Stimulated activated CD4-positive, alpha-beta T cell treated with anti-CD3 and anti-CD28 coated beads, Interleukin-2, amount 100 ng/mL, for 48 hours (primary cell): ENCODE measurements around the gene BTBD7.
"Not testable (repeated sequence)": the region's sequence is repeated elsewhere in the genome, so short reads cannot be mapped to it uniquely, and the experiment has no call there.

Experiments
- DNase-seq, 2 donors: peaks; one replicate each; pipeline ENCODE4 v3.0.0-alpha.2; 2020

The BTBD7 gene, protein sequence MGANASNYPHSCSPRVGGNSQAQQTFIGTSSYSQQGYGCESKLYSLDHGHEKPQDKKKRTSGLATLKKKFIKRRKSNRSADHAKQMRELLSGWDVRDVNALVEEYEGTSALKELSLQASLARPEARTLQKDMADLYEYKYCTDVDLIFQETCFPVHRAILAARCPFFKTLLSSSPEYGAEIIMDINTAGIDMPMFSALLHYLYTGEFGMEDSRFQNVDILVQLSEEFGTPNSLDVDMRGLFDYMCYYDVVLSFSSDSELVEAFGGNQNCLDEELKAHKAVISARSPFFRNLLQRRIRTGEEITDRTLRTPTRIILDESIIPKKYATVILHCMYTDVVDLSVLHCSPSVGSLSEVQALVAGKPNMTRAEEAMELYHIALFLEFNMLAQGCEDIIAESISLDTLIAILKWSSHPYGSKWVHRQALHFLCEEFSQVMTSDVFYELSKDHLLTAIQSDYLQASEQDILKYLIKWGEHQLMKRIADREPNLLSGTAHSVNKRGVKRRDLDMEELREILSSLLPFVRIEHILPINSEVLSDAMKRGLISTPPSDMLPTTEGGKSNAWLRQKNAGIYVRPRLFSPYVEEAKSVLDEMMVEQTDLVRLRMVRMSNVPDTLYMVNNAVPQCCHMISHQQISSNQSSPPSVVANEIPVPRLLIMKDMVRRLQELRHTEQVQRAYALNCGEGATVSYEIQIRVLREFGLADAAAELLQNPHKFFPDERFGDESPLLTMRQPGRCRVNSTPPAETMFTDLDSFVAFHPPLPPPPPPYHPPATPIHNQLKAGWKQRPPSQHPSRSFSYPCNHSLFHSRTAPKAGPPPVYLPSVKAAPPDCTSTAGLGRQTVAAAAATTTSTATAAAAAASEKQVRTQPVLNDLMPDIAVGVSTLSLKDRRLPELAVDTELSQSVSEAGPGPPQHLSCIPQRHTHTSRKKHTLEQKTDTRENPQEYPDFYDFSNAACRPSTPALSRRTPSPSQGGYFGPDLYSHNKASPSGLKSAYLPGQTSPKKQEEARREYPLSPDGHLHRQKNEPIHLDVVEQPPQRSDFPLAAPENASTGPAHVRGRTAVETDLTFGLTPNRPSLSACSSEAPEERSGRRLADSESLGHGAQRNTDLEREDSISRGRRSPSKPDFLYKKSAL

DNA sequence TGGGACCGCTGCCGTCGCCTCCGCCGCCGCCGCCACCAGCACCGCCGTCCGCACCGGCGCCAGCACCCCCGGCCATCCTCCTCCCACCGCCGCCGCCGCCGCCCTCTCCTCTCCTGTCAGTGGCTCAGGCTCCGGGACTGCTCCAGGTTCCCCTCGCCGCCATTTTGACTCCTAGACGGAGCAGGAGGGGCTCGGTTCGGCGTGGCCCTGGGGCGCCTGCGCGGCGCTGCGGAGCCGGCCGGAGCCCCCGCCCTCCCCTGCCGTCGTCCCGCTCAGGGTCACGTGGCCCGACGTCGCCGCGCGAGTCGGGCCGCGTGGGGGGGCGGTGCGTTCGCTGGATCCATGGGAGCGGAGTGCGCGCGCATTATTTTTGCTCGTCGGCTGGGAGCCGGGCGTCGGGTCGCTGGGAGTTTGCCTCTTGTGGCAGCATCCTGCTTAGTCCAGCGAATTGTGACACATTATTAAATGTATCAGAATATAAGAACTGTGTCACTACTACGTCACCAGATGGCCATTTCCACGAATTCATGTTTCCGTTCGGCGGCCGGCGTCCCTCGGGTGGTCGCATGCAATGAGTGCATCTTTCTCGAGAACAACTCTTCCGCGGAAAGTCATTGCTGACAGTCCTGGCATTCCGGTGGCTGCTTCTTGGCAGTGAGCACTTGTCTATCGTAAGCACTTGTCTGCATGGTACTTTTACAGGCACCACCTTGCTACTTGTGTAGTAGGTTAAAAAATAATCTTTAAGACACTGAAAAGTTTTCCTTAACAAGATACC is at the start of gene BTBD7:
Gene BTBD7 (minus strand): TSS at position 184 of the 778 bp plus-strand sequence. CDS start 36,985 bp downstream, outside the sequence.
- DNase-seq = peak; percentile 90 to 93

DNA sequence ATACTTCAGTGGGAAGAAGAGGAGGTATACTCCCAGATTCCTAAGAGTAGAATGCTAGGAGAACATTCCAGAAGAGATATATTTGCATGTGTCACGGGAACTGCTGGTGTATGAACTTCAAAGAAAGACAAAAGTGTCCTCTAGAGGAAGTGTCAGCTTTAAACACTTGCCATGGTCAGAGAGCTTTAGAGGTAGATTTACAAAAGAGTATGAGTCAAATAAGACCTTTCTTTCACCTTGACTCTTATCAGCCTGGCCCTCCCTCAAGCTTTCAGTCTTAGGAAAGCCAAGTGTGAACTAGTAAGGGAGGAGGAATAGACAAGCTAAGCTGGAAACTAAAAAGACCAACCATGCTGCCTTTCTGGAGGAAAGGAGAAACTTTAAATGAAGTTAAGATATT is 48.8 kb upstream of the BTBD7 start:
- no peak for DNase-seq

DNA sequence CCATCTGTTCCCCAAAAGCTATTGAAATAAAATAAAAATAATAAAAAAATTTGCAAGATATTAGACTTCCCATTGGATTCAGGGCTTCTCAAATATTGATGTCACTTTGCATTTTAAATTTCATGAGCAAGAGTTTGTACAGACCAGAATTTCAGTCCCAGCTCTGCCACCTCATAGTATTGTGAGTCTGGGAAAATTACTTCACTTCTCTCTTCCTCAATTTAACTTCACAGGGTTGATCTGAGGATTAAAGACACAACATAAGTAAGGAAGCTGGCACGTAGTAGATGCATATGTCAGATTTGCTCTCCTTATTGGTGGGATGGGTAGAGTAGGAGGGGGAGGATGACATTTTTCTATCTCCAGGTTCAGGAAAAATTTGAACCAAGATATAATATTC is 47.0 kb upstream of the BTBD7 start:
- no peak for DNase-seq

DNA sequence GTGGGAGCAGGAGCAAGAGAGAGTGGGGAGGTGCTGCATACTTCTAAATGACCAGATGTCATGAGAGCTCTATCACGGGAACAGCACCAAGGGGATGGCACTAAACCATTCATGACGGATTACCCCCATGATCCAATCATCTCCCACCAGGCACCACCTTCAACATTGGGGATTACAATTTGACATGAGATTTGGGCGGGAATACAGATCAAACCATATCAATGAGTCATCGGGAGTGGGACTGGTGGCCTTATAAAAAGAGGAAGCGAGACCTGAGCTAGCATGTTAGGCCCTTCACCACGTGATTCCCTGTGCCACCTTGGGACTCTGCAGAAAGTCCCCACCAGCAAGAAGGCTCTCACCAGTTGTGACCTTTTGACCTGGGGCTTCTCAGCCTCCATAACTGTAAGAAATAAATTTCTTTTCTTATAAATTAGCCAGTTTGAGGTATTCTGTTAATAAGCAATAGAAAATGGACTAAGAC is 42.9 kb upstream of the BTBD7 start:
- DNase-seq = no peak

DNA sequence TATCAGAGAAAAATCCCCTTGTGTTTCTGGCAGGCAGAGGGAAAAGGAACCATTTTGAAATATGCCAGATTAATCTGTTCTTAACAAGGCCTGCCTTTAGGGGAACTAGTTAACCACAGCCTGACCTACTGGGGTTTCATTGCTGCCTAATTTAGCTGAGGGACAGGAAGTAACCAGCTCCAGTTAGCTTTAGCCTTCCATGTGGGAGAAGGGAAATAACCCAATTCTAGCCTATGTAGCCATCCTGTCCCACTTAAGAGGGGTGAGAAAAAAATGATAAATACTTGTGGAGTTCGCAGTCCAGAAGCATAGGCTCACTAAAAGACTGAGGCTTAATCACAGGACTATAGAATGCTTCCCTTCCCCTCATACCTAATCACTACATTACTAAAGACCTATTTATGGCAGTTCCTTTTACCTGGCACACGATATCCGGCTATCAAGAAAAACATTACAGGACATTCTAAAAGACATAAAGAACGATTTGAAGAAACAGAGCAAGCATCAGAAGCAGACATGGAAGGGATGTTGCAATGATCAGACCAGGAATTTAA is 37.0 kb upstream of the BTBD7 start:
- no peak for DNase-seq

DNA sequence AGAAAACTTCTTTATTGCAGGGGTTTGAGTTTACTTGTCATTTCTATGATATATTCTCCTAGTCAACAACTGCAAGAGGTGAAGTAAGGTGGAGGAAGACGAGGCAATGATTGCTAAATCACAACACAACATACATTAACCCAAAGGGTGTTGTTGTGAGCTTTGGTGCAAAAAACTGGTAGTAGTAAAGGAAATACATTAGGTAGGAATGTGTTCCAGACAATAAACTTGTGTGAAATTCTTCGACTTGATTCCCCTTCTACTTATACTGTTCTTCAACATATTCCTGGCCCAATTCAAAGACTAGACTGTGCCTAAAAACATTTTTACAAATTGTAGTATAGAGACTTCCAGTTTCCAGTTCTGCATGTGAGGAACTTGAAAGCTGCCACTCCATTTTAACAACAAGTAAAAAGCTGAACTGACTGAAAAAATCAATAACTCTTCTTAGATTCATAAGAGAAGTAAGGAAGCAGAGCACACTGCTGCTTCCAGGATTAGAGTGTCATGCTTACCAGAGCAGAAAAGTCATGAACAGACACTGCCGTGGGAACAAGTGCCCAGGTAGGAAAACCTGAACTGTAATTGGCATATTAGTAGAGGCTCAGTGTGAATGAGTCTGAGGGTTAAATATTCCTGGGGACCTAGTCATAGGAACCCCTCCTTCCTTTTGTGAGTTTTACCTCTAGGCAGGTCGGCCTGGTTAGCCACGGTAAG is 36.3 kb upstream of the BTBD7 start:
- DNase-seq = no peak

DNA sequence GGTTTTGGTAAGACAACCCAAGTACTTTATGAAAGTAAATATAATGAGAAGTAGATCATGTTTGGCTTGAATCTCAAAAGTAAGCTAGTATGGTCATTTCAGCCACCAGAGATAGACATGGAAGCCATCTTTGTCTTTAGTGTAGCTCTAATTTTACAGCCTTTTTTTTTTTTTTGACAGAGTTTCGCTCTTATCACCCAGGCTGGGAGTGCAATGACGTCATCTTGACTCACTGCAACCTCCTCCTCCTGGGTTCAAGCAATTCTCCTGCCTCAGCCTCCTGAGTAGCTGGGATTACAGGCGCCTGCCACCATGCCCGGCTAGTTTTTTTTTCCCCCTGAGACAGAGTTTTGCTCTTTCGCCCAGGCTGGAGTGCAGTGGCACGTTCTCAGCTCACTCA is 22.0 kb upstream of the BTBD7 start:
- not testable (repeated sequence) for DNase-seq

DNA sequence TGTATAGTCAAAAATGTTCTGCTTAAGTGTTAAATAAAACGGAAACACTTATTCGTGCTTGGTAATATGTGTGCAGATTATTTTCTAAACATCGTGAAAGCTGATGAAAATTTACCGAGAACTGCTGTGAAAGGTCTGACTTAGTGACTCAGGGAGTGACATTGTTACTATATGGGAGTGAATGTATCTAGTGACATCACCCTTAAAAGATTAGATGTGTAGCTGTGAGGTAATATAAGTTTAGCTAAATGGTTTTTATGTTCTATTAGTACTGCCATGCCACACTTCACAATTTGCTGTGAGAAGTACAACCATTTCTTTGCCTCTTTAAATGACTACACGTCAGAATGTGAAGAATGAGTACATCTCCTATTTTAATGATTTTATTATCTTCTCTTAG is 15.5 kb upstream of the BTBD7 start:
- no peak for DNase-seq

DNA sequence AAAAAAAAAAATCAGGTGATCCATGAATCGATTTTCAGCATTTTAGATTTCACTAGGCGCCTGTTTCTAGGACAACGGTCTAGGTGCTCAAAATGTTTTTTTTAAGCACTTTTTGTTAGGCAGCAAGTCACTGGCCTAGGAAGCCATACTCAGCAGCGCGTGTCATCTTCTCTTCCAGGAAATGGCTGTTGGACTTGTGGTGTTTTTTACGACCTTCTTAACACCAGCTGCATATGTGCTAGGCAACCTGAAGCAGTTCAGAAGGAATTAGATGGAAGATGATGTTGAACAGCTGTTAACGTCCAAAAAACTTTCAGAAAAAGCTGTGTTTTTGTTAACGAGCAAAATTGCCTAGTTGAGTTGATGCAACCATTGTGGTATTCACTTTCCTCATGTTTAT is 15.0 kb upstream of the BTBD7 start:
- DNase-seq = no peak

DNA sequence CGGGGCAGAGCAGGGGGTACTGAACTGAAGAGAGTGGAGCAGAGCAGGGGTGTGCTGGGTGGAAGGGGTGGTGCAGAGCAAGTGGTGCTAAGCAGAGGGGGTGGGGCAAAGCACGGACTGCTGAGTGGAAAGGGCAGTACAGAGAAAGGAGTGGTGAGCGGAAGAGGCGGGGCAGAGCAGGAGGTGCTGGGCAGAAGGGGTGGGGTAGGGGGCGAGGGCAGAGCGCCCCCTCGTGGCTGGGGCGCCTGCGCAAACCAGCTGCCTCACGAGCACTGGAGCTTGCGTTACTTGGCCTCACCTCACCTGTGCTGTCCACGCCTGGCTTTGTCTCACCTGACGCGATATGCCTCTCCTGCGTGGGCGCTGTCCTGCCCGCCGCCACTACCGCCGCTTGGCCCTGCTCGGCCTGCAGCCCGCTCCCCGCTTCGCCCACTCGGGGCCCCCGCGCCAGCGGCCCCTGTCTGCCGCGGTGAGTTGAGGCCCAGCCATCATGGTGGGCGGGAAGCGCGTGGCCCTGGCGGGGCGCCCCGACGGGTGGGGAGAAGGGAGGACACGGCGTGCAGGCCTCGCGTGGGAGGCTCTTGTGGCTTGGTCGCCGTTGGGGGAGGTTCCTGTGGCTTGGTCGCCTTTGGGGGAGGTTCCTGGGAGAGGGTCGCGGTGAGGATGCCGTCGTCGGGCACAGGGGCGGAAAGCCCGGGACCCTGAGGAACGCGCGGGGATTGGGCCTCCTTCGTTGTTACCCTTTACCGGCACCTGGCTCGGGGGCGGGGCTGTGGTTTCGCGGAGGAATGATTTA is 14.3 kb upstream of the BTBD7 start, which contains the start of gene COX8C:
Gene COX8C (plus strand): TSS at position 257 of the 796 bp plus-strand sequence. CDS start 87 bp downstream, at position 344.
- DNase-seq = no peak

DNA sequence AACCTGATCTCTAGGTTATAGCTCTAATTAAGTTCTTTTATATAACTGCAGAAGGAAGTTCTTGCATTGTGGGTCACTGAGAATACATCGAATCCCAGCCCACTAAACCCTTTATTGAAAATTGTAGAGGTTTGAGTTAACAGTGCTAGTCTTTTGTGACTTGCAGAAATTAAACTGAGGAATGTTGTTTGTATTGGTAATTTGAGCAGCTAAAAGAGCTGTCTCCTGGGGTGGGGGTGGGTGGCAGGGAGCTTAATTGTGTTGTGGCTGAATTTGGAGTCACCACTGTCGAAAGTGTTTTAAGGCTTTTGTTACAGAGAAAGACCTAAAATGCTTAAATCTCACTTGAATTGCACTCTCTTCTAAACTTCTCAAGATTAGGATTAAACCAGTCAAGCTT is 11.0 kb upstream of the BTBD7 start:
- DNase-seq = no peak

DNA sequence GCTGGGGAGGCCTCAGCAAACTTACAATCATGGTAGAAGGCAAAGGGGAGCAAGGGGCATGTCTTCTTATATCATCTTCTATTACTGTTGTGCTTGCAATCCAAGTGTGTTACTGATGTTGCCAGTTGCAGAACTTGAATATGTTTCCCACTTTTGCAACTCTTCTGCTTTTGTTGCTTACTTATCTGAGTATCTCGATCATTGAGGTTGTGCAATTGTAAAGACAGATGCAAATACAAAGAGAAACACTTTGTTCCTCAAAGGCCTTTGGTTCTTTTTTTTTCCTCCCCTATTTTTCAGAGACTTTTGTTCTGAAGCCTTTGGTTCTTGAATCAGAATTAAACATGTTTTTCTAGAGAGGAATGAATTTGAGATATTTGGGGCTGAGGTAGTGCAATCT is 10.4 kb upstream of the BTBD7 start:
- DNase-seq = no peak

DNA sequence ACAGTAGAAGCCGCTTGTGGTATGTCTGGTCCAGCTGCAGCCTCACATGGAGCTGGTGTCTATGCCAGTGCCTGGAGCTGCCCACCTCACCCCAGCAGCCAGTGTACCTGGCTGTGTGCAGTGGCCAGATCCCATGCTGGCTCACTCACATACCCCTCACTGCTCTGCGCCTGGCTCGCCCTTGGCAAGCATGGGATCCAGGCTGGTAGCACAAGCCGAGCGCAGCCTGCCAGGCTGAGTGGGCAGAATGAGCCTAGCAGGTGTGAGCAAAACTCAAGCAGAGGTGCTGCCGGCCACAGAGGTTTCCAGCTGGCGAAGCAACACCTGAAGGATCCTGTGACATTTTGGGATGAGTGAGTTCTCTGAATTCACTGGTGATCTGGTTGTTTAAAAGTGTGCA is 5.0 kb upstream of the BTBD7 start:
- no peak for DNase-seq

DNA sequence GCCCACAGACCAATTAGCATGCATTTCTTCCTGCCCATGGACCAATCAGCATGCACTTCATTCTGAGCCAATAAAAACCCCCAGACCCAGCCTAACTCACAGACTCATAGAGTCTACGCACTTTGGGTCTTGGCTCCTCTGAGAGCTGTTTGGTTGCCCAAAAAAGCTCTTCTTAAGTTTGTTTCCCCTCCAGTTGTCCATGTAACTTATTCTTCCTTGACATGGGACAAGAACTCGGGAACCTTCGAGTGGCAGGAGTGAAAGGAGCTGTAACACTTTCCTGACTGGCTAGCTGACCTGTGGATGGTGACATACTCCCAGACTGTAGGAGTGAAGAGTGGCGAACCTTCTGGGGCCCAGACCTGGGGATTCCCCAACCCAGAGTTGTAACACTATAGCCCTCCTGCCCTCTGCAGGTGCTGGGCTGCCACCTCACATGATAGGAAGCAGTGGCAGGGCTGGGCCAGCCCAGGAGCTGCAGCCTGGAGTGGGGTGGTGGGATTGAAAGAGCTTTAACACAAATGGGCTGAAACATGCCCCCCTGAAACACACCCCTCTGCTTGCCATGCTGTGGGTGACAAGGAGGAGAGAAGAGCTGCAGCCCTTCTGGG is 4.4 kb upstream of the BTBD7 start:
- no peak for DNase-seq

DNA sequence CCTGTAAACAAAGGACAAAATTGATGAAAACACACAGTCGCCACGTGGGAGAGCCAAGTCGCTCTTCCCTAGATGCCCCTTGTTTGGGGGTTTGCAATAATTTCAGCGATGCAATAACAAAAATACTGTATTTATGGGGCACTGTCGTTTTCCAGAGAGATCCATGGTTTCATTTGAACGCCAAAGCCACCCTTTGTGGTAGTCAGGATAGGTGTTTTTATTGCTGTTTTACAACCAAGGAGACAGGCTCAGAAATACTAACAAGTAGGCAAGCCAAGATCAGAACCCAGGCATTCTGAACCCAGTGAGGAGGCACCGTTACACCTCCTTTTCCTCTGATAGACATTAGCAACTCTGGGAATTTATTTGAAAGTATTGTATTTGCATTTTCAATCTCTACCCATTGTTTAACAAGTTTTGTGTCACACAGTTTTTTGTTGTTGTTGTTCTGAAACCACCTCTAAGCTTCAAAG is 831 bp upstream of the BTBD7 start:
- no peak for DNase-seq

DNA sequence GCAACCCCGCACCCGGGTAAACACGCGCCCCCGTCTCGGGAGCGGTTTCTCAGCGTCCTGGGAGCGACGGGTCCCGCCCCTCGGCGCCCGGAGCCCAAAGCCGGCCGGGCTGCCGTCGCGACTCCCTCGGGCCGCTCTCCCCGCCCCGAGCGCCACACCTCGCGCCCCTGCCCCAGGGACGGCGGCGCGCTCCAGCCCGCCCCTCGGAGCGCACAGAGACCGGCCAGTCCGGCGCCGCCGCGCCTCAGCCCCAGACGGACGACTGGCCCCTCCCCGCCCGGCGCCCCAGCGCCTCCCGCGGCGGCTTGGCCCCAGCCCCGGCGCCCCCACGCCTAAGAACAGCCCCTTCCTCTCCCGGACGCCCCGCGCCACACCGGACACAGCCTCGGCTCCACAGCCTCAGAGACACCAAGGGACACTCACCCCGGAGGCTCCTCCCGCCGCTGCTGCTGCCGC is 411 bp downstream of the BTBD7 start:
- DNase-seq = peak; percentile 18

DNA sequence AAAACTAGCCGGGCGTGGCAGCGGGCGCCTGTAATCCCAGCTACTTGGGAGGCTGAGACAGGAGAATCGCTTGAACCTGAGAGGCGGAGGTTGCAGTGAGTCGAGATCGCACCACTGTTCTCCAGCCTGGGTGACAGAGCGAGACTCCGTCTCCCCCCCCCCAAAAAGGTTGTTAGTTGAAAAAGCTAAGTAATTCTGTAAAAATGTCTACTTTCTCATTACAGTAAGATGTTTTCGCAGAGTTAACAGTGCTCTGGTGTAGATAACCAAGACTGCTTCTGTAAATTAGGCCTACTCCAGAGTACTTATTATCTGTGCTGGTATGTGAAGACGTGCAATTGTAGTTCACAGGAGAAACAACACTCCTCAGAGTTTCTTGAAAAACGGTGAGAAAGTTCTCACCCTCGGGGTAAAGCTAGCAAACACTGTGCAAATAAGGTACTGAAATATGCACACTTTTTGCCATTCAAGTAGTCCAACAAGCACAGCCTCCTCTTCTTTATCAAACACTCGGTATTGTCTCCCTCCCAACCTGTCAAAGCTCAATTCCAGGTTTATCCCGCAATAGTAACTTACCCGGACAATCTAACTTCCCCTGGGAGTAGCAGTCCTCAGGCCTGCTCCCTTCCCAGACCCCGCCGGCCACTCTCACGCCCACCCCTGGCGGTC is 974 bp downstream of the BTBD7 start:
- no peak for DNase-seq

DNA sequence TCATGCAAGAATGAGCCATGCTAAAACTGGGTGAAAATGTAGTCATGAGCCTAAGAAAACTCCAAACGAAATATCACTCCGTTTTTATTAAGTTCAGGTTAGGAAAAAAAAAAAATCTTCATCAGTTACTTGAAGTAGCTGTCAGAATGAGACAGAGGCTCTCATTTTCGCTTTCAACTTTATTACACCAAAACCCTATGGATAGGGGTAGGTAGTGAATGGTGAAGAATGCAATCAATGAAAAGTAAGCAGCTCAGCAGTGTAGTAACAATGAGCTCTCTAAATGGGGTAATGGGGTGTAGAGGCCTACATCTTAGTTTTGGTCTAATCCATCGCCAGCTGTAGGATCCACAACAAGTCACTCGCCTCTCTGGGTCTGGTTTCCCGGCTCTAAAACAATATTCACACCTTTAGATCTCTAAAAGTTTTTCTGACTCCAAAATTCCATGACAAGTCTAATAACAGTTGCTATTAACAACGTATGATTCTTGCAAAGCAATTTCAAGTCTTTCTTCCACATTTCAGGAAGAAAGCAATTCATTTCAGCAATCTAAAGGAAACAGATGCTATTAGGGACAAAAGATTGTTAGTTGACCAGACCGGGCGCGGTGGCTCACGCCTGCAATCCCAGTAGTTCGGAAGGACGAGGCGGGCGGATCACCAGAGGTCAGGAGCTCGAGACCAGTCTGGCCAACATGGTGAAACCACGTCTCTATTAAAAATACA is 1.7 kb downstream of the BTBD7 start:
- DNase-seq = no peak

DNA sequence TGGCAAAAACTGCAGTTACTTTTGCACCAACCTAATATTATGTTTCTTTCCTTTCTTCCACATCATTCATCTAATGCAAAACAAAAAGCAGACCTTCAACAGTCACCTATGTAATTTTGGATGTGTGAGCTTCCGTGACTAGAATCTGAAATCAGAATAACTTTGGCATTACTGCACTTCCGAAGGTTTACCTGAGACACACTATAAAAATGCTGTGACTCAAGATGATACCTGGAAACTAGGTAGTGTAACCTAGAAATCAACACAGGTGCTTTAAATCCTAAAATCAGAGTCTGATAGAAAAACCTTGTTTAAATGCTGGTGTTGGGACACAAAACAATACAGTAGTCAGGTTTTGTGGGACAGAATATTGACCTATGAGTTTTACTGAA is 2.2 kb downstream of the BTBD7 start:
- no peak for DNase-seq
